ENCODE data around the gene GPR183.

The GPR183 gene, protein sequence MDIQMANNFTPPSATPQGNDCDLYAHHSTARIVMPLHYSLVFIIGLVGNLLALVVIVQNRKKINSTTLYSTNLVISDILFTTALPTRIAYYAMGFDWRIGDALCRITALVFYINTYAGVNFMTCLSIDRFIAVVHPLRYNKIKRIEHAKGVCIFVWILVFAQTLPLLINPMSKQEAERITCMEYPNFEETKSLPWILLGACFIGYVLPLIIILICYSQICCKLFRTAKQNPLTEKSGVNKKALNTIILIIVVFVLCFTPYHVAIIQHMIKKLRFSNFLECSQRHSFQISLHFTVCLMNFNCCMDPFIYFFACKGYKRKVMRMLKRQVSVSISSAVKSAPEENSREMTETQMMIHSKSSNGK

GRCh38 chr13:99307247-99307646 lies at the start of gene GPR183:
Gene GPR183 (minus strand): TSS chr13:99307399. CDS start chr13:99296145, 11,254 bp downstream.
- TF ChIP-seq GATA3 (IDR thresholded peaks at IDR 0.05; ENCODE audit: low read depth, low read length) = no peak
- TF ChIP-seq GATA2 (IDR thresholded peaks at IDR 0.05; ENCODE audit: low read depth, low read length) = no peak

GRCh38 chr13:99356262-99357091 lies 49.3 kb upstream of the GPR183 start:
- TF ChIP-seq GATA2 (IDR thresholded peaks at IDR 0.05; ENCODE audit: low read depth, low read length) (no peak), GATA3 (IDR thresholded peaks at IDR 0.05; ENCODE audit: low read depth, low read length) (no peak)

GRCh38 chr13:99356012-99356261 lies 48.7 kb upstream of the GPR183 start:
- TF ChIP-seq GATA3 (IDR thresholded peaks at IDR 0.05; ENCODE audit: low read depth, low read length) (no peak), GATA2 (IDR thresholded peaks at IDR 0.05; ENCODE audit: low read depth, low read length) (no peak)

- TF ChIP-seq GATA3 (IDR thresholded peaks at IDR 0.05; ENCODE audit: low read depth, low read length) (no peak), GATA2 (IDR thresholded peaks at IDR 0.05; ENCODE audit: low read depth, low read length) (no peak)
Measured at GRCh38 chr13:99355267-99356011, 48.2 kb upstream of the GPR183 start.

DNA sequence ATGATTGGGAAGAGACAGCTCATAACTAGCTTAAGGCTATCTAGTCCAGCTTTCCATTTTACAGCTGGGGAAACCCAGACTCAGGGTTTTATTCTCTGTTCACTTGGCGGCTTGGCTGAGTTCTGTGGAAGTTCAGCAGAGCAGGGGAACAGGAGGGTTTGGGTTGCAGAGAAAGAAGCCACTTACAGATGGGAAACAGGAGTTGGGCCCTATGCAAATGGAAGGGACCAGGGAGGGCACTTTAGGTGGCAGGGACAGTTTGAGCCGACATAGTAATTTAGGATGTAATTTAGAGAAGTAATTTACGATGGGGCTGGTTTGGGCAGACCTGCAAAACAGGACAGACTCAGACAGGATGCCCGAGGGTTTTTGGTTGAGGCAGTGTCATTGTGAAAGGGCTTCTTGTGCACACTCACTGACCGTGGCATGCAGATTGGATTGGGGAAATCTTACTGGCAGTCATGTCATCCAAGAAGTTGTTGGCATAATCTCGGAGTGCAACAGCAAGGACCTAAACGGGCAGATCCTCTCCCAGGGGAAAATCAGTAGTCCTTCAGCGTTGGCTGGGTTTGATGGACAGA lies 47.3 kb upstream of the GPR183 start:
- no peak for TF ChIP-seq GATA3 (IDR thresholded peaks at IDR 0.05; ENCODE audit: low read depth, low read length)
- TF ChIP-seq GATA2 (IDR thresholded peaks at IDR 0.05; ENCODE audit: low read depth, low read length) = no peak

DNA sequence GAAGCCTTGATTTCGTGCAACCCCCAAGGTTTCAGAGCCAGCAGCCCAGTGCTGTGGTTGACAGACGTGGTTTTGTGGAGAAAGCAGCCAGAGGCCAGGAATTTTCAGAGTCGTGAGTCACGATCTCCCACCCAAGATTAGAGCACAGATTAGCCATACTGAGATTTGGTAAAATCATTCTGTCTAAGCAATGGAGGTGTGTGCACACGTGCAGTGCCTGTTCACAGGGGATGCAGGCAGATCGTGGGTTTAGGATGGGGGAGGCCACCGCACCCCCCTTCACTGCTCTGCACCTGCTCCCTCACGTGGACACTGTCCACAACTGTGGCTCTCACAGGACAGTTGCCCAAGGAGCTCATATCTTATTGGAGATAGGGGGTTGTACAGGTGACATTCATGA lies 46.6 kb upstream of the GPR183 start:
- TF ChIP-seq GATA2 (IDR thresholded peaks at IDR 0.05; ENCODE audit: low read depth, low read length) = no peak; the same call in 1 of the 2 replicates
- TF ChIP-seq GATA3 (IDR thresholded peaks at IDR 0.05; ENCODE audit: low read depth, low read length) = no peak

DNA sequence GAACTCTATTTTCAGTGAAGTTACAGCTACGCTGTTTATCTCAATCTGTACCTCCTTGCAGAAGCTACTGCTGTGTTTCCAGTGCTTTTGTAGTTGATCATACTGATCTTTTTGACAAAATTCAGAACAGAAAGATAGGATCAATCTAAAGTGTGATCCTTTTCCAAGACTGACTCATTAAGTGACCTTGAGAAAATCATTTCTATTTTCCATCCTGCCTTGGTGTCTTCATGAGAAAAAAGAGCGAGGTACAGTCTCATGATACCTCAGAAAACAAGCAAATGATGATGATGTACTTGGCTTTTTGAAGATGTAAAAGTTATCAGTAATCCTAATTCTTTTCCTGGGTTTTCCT lies 46.0 kb upstream of the GPR183 start:
- TF ChIP-seq GATA3 (IDR thresholded peaks at IDR 0.05; ENCODE audit: low read depth, low read length) (no peak), GATA2 (IDR thresholded peaks at IDR 0.05; ENCODE audit: low read depth, low read length) (no peak)

- no peak for TF ChIP-seq GATA3 (IDR thresholded peaks at IDR 0.05; ENCODE audit: low read depth, low read length)
- no peak for TF ChIP-seq GATA2 (IDR thresholded peaks at IDR 0.05; ENCODE audit: low read depth, low read length)
Measured at GRCh38 chr13:99352351-99353245, 45.4 kb upstream of the GPR183 start.

DNA sequence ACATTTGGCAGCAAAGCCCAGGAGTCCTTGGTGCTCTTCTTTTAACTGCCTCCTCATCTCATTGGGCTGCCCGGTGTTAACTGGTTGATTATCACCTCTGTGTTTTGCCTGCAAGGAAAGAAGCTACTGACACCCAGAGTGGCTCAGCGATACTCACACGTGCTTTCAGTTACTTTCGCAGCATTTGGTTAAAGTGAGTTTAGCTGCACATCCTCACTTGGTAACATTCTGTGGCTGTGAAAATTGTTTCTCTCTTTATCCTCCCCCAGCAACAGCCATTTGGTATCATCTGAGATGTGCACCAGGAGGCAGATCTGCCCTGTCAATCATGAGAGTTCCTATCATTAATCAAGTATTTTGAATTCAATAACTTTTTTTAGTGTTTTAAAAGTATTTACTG lies 44.6 kb upstream of the GPR183 start:
- TF ChIP-seq GATA2 (IDR thresholded peaks at IDR 0.05; ENCODE audit: low read depth, low read length) = no peak
- no peak for TF ChIP-seq GATA3 (IDR thresholded peaks at IDR 0.05; ENCODE audit: low read depth, low read length)

- TF ChIP-seq GATA2 (IDR thresholded peaks at IDR 0.05; ENCODE audit: low read depth, low read length) = no peak
- no peak for TF ChIP-seq GATA3 (IDR thresholded peaks at IDR 0.05; ENCODE audit: low read depth, low read length)
Measured at GRCh38 chr13:99350191-99350590, 43.0 kb upstream of the GPR183 start.

DNA sequence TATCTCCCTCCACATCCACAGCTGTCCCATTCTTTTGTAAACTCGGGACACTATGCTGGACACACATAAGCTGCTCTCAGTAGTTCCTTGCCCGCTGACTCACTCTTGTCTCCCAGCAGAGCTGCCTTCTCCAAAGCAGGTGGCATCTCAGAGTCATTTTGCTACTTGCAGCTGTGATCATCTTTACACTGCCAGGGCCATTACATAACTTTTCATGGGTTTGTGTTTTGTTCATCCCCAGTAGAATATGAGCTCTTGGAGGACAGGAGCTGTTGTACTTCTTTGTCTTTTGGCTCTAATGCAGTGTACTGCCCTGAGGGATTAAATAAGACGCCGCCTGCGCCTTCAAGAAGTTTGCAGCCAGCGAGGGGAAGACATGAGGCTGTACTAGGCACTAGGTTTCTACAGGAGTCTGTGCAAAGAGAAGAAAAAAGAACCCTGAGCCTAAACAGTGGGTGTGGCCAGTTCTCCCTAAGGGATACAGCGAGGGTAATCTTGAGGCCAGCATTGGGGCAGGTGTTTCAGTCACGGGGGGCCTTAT lies 40.8 kb upstream of the GPR183 start:
- no peak for TF ChIP-seq GATA3 (IDR thresholded peaks at IDR 0.05; ENCODE audit: low read depth, low read length)
- no peak for TF ChIP-seq GATA2 (IDR thresholded peaks at IDR 0.05; ENCODE audit: low read depth, low read length)

DNA sequence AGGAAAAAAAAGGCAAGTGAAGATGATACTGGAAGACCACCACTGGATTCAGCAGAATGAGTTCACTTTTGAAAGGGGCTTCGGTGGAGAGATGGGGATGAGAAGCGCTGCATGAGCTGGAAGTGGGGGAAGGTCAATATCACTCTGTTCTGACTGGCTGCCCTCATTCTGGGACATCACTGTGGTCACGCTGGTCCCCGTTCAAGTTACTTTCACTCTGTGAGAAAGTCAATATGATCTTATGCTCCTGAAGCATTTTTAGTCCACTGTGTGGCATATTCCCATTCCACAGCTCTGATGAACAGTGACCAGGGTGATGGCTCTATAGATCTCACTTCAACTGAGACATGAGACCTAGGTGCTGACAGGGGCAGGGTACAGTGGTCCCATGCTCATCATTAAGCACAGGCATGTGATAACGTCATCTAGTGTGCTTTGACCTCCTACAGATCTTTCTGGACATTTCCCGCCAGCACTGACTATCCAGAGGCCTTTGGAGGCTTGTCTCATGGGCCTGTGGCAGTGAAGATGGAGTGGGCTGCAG lies 40.2 kb upstream of the GPR183 start:
- TF ChIP-seq GATA3 (IDR thresholded peaks at IDR 0.05; ENCODE audit: low read depth, low read length) = no peak
- no peak for TF ChIP-seq GATA2 (IDR thresholded peaks at IDR 0.05; ENCODE audit: low read depth, low read length)
